AG04449 (cell line): ENCODE measurements around the gene TLE1.

ENCODE experiments used
- CTCF ChIA-PET: fragments of 350-600 bp; formaldehyde crosslinking; extraction: SDS; loops from one replicate; lab custom pipeline; 2021; ENCODE audit warnings: antibody characterized with exemption; lab: Yijun Ruan, JAX
- POLR2A ChIA-PET: fragments of 400-600, 350-600 bp; formaldehyde crosslinking; extraction: SDS; loops from one replicate; lab custom pipeline; 2020; ENCODE audit warnings: antibody characterized with exemption, inconsistent platforms; lab: Yijun Ruan, JAX
- DNase-seq: peaks from one replicate; pipeline ENCODE4 v3.0.0-alpha.2; 2010; ENCODE audit warnings: low read depth, low spot score
- H3K4me3 ChIP-seq: 2 replicates; pipeline ENCODE4 v1.5.1; 2011; ENCODE audit warnings: low read depth, mild to moderate bottlenecking, control low read depth, low read length
- CTCF ChIP-seq: IDR thresholded peaks from one replicate; pipeline ENCODE4 v1.5.1; 2011; ENCODE audit warnings: mild to moderate bottlenecking, moderate library complexity, low read length, control low read depth, inconsistent platforms; ENCODE audit not compliant: insufficient read depth; ENCODE audit errors: missing control alignments

TLE1 gene

GRCh38 chr9:81588148-81588871 is 101.0 kb downstream of the TLE1 start:
- POLR2A ChIA-PET = no interaction called here
- CTCF ChIA-PET = no interaction called here
- TF ChIP-seq CTCF = no peak
- no peak for DNase-seq
- H3K4me3 ChIP-seq = no peak overlapping the region

- no peak for DNase-seq
- POLR2A ChIA-PET = no interaction called here
- no peak for TF ChIP-seq CTCF
- CTCF ChIA-PET = no interaction called here
- H3K4me3 ChIP-seq = no peak overlapping the region
Observed at GRCh38 chr9:81586786-81587185, 102.6 kb downstream of the TLE1 start.

- ChIA-PET CTCF (no interaction called here), POLR2A (no interaction called here)
- no peak overlapping the region for H3K4me3 ChIP-seq
- DNase-seq = no peak
- TF ChIP-seq CTCF = no peak
Observed at GRCh38 chr9:81585191-81585763, 104.1 kb downstream of the TLE1 start.

- ChIA-PET POLR2A (no interaction called here), CTCF (interaction anchor here (1.1 kb wide), 1 partner anchor 61 kb away, joined by 3 read pairs; no protein-coding TSS in a partner anchor)
- H3K4me3 ChIP-seq = no peak overlapping the region
- no peak for DNase-seq
- TF ChIP-seq CTCF = no peak
Observed at GRCh38 chr9:81584099-81584498, 105.2 kb downstream of the TLE1 start.

GRCh38 chr9:81581986-81582385 is 107.4 kb downstream of the TLE1 start:
- no peak overlapping the region for H3K4me3 ChIP-seq
- ChIA-PET POLR2A (no interaction called here), CTCF (interaction anchor here (1.3 kb wide), 1 partner anchor 19 kb away, joined by 4 read pairs; no protein-coding TSS in a partner anchor)
- no peak for TF ChIP-seq CTCF
- no peak for DNase-seq

- CTCF ChIA-PET = interaction anchor here (0.7 kb wide), 1 partner anchor 15 kb away, joined by 3 read pairs; no protein-coding TSS in a partner anchor
Observed at GRCh38 chr9:81579381-81579780, 110.0 kb downstream of the TLE1 start.

More at GRCh38 chr9:81579381-81579780, 110.0 kb downstream of the TLE1 start:
- H3K4me3 ChIP-seq = no peak overlapping the region
- POLR2A ChIA-PET = no interaction called here
- no peak for DNase-seq
- no peak for TF ChIP-seq CTCF
